PC-3 (cell line): ENCODE measurements around the gene CCR5AS.

Source experiments
- ATAC-seq: fragments of 200-7000 bp; cut with Tn5 transposase; 2 replicates; pipeline ENCODE4 v1.9.1; 2020; ENCODE audit warnings: mild to moderate bottlenecking, moderate library complexity
- BruUV-seq: library from RNA; stranded (reverse); fragments of 400-500 nt; replicated peaks from 2 replicates; lab custom pipeline; 2021; lab: Mats Ljungman, UMichigan
- CTCF ChIA-PET: fragments of 300-600 bp; sonication (Branson Sonifier 250); formaldehyde crosslinking; loops from one replicate; lab custom pipeline; 2022; ENCODE audit warnings: antibody characterized with exemption; lab: Charles Lee
- POLR2A ChIA-PET: fragments of 300-600 bp; sonication (Branson Sonifier 250); formaldehyde crosslinking; loops from one replicate; lab custom pipeline; 2022; ENCODE audit warnings: antibody characterized with exemption; ENCODE audit not compliant: unreplicated experiment; lab: Charles Lee
- DNase-seq: peaks from one replicate; pipeline ENCODE4 v3.0.0-alpha.2; 2015
- H2AFZ ChIP-seq: fragments of 300-600 bp; sonication (generic); 2 replicates; pipeline ENCODE4 v1.6.0; 2016; ENCODE audit warnings: antibody characterized with exemption, low read length
- H3F3A ChIP-seq: fragments of 300-600 bp; sonication (generic); one replicate; pipeline ENCODE4 v1.6.0; 2017; ENCODE audit warnings: antibody characterized with exemption, low read length, control low read depth, mild to moderate bottlenecking; ENCODE audit not compliant: unreplicated experiment
- H3K27ac ChIP-seq: fragments of 300-600 bp; sonication (generic); 2 replicates; pipeline ENCODE4 v1.5.1; 2016; ENCODE audit warnings: mild to moderate bottlenecking, low read length
- H3K27me3 ChIP-seq: fragments of 300-600 bp; sonication (generic); 2 replicates; pipeline ENCODE4 v1.6.1; 2016; ENCODE audit warnings: low read length, mixed read lengths
- H3K36me3 ChIP-seq: fragments of 300-600 bp; sonication (generic); 2 replicates; pipeline ENCODE4 v1.6.1; 2016; ENCODE audit warnings: low read depth, mixed run types, low read length, mixed read lengths
- H3K4me1 ChIP-seq: fragments of 300-600 bp; sonication (generic); 2 replicates; pipeline ENCODE4 v1.5.1; 2016; ENCODE audit warnings: low read length; ENCODE audit not compliant: insufficient read depth
- H3K4me2 ChIP-seq: fragments of 300-600 bp; sonication (generic); 2 replicates; pipeline ENCODE4 v1.6.0; 2016; ENCODE audit warnings: low read length
- H3K4me3 ChIP-seq: fragments of 300-600 bp; sonication (generic); 2 replicates; pipeline ENCODE4 v1.5.1; 2016; ENCODE audit warnings: mild to moderate bottlenecking, low read length, mixed read lengths
- H3K79me2 ChIP-seq: fragments of 300-600 bp; sonication (generic); 2 replicates; pipeline ENCODE4 v1.6.1; 2017; ENCODE audit warnings: low read length, mixed read lengths
- H3K9ac ChIP-seq: fragments of 300-600 bp; sonication (generic); 2 replicates; pipeline ENCODE4 v1.6.0; 2016; ENCODE audit warnings: mild to moderate bottlenecking, low read length
- H3K9me2 ChIP-seq: fragments of 300-600 bp; sonication (generic); replicated peaks from 2 replicates; pipeline ENCODE4 v1.6.1; 2016; ENCODE audit warnings: mixed run types, low read length, mixed read lengths
- H3K9me3 ChIP-seq: fragments of 300-600 bp; sonication (generic); 2 replicates; pipeline ENCODE4 v1.6.1; 2016; ENCODE audit warnings: low read length, mixed read lengths
- H4K20me1 ChIP-seq: fragments of 300-600 bp; sonication (generic); 2 replicates; pipeline ENCODE4 v1.6.1; 2016; ENCODE audit warnings: low read length, mixed read lengths
- EZH2 ChIP-seq: fragments of 300-600 bp; sonication (generic); IDR thresholded peaks from one replicate; pipeline ENCODE4 v1.6.1; 2017; ENCODE audit warnings: antibody characterized with exemption, mild to moderate bottlenecking, low read length; ENCODE audit not compliant: unreplicated experiment
- EZH2phosphoT487 ChIP-seq: fragments of 300-600 bp; sonication (generic); IDR thresholded peaks from 2 replicates; pipeline ENCODE4 v1.6.1; 2018; ENCODE audit warnings: mild to moderate bottlenecking, antibody characterized with exemption, low read length, borderline replicate concordance
- intact Hi-C: fragments of 100-400 bp; cut with micrococcal nuclease; formaldehyde crosslinking; loops from 2 replicates; pipeline ENCODE4 v1.9.0; 2023
- TF ChIP-seq, protein P1 (sequence below): fragments of 300-600 bp; sonication (generic); conservative IDR thresholded peaks from 2 replicates; pipeline ENCODE4 v1.5.1; 2017; ENCODE audit warnings: antibody characterized with exemption, low read depth, mild to moderate bottlenecking, low read length

The CCR5AS gene

DNA sequence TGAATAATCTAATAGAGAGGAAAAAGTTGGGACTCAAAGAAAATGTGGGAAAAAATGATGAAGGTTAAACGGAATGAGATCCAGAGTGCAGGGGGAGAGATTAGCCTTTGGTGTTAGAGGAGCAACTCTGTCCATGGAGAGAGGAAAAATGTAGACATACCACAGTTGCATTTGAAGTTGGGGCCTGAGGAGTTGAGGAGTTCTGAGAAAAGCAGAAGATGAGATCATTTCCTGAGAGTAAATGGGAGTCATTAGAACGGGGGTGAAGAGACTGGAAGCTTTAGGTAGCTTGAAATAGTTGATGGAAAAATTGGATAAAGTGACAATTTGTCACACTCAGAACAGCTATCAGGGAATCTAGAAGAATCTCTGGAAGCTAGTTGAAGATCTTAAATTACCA, 7.3 kb downstream of the CCR5AS start:
- H3K79me2 ChIP-seq: no peaks in the 10 kb centered on the region
- TF ChIP-seq EZH2 (no peak), EZH2phosphoT487 (no peak)
- TF ChIP-seq, protein P1, sequence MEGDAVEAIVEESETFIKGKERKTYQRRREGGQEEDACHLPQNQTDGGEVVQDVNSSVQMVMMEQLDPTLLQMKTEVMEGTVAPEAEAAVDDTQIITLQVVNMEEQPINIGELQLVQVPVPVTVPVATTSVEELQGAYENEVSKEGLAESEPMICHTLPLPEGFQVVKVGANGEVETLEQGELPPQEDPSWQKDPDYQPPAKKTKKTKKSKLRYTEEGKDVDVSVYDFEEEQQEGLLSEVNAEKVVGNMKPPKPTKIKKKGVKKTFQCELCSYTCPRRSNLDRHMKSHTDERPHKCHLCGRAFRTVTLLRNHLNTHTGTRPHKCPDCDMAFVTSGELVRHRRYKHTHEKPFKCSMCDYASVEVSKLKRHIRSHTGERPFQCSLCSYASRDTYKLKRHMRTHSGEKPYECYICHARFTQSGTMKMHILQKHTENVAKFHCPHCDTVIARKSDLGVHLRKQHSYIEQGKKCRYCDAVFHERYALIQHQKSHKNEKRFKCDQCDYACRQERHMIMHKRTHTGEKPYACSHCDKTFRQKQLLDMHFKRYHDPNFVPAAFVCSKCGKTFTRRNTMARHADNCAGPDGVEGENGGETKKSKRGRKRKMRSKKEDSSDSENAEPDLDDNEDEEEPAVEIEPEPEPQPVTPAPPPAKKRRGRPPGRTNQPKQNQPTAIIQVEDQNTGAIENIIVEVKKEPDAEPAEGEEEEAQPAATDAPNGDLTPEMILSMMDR: no peak
- H3K27me3 ChIP-seq: no peaks in the 10 kb centered on the region
- intact Hi-C loops: no loop called here
- ChIA-PET CTCF (no interaction called here), POLR2A (no interaction called here)
- no peak overlapping the region for H3K4me3 ChIP-seq
- no peaks in the 10 kb centered on the region for H3K36me3 ChIP-seq
- no peak for DNase-seq
- H3K27ac ChIP-seq: no peak overlapping the region
- H3K4me1 ChIP-seq: peaks cover 12% of the 10 kb centered on the region; the same call in 1 of the 2 replicates
- no peaks in the 10 kb centered on the region for H3F3A ChIP-seq
- no peak overlapping the region for H3K9ac ChIP-seq
- no peak overlapping the region for H3K4me2 ChIP-seq
- BruUV-seq: no TSS peak
- no peaks in the 10 kb centered on the region for H3K9me2 ChIP-seq
- H4K20me1 ChIP-seq: no peaks in the 10 kb centered on the region
- H3K9me3 ChIP-seq: no peaks in the 10 kb centered on the region
- no peak for ATAC-seq
- H2AFZ ChIP-seq: no peak overlapping the region

DNA sequence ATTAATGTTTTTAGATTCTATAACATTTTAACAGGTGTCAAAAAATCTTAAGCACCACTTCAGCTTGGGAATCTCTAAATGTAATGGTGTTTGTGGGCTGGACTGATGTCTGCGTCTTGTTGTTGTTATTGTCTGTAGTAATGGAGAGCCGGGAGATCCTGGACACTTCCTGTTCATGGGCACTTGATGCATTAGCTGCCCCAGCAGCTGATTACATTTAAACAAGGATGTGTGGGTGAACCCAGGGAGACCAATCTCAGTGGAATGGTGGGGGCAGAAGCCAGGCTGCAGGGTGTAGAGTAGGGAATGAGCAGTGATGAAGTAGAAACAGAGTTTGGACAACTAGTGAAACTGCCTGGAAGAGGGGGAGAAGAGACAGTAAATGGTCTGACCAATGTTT, 7.8 kb downstream of the CCR5AS start:
- Histone ChIP-seq H3K4me1 (peaks cover 12% of the 10 kb centered on the region; the same call in 1 of the 2 replicates), H3K9me3 (no peaks in the 10 kb centered on the region), H3K27ac (no peak overlapping the region), H3K36me3 (no peaks in the 10 kb centered on the region), H3K4me3 (no peak overlapping the region), H3K79me2 (no peaks in the 10 kb centered on the region), H3K9ac (no peak overlapping the region), H2AFZ (no peak overlapping the region), H4K20me1 (no peaks in the 10 kb centered on the region), H3F3A (no peaks in the 10 kb centered on the region), H3K9me2 (no peaks in the 10 kb centered on the region), H3K4me2 (no peak overlapping the region), H3K27me3 (no peaks in the 10 kb centered on the region)
- POLR2A ChIA-PET: no interaction called here
- no TSS peak for BruUV-seq
- CTCF ChIA-PET: no interaction called here
- TF ChIP-seq EZH2 (no peak), EZH2phosphoT487 (no peak)
- TF ChIP-seq, protein P1: no peak
- intact Hi-C loops: no loop called here
- ATAC-seq (no peak), DNase-seq (no peak)

DNA sequence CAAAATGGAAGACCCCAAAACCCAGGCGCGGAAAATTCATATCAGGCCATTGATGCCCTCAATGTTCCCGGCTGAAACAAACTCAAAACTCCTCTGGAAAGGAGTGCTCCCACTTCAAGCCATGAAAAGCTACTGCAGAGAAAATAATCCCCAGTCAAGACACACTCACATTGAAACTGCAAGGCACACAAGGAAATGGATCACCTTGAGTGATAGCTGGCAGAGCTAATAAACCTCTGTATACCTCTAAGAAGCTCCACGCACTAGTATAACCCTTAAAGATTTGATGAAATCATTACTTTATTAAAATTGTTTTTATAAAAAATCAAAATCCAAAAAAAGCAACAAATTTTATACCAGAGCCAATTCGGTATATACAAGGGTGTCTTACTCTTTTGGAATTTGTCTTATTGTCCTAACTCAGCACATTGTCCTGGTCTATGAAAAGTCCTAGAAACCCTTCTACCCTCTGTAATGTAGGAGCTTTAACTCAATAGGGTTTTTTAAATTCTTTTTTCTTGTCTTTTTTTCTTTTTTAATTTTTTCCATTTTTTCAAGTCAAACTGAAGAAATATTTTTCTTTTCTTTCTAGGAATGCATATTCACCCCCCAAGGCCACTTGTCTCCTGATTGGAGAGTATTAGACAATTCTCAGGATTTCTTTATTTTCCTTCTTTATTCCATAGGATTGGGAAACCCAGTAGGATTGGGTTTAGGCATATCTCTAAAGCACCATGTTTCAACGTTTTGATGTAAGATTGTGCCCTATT, 8.5 kb downstream of the CCR5AS start:
- no peak for DNase-seq
- no peak overlapping the region for H3K4me2 ChIP-seq
- no TSS peak for BruUV-seq
- TF ChIP-seq EZH2phosphoT487 (no peak), EZH2 (no peak)
- TF ChIP-seq, protein P1: no peak
- H3K36me3 ChIP-seq: no peaks in the 10 kb centered on the region
- H3K4me3 ChIP-seq: no peak overlapping the region
- ChIA-PET POLR2A (no interaction called here), CTCF (no interaction called here)
- intact Hi-C loops: no loop called here
- no peak overlapping the region for H2AFZ ChIP-seq
- no peak overlapping the region for H3K9ac ChIP-seq
- H4K20me1 ChIP-seq: no peaks in the 10 kb centered on the region
- peaks cover 12% of the 10 kb centered on the region; the same call in 1 of the 2 replicates for H3K4me1 ChIP-seq
- no peaks in the 10 kb centered on the region for H3K27me3 ChIP-seq
- ATAC-seq: no peak
- no peaks in the 10 kb centered on the region for H3K9me2 ChIP-seq
- H3K27ac ChIP-seq: no peak overlapping the region
- no peaks in the 10 kb centered on the region for H3F3A ChIP-seq
- H3K9me3 ChIP-seq: no peaks in the 10 kb centered on the region
- H3K79me2 ChIP-seq: no peaks in the 10 kb centered on the region
